HG03103 (cell line): Measurements from ENCODE around the gene PLXNA1.

Source experiments
- ATAC-seq: cut with Tn5 transposase; IDR thresholded peaks from one replicate; pipeline ENCODE4 v1.9.1; 2021; ENCODE audit warnings: low read depth; ENCODE audit not compliant: unreplicated experiment

PLXNA1 gene

DNA sequence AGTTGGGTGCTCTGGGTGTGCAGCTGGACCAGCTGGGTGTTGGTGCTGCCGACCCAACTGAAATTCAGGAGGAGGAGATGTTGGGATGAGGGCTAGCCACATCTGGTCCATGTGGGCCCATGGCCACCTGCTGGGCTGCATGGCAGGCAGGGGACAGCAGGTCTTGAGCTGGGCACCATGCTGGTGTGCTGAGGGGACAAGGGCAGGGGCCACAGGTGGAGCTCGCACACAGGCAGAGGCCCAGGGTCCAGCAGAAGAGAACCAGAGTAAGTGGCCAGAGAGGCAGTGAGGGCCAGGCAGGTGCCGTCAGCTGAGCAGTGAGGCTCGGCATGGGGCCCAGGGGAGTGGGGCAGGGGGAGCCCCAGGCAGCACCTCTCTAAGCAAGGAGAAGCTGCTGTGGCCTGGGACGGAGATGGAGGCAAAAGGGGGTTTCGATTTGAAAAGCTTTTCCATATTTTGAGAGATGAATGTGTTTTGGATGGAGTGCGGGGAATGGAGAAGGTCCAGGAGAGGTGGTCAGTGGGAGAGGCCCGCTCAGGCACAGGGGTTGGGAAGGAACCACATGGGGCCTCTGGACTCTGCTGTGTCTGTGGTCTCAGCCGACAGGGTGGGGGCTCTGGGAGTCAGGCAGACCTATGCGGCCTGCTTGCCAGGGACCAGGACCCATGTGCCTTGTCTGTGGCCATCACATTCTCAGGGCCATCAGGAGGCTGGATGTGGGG, 30.5 kb upstream of the PLXNA1 start:
- no peak for ATAC-seq

GRCh38 chr3:126952983-126953660, 29.8 kb upstream of the PLXNA1 start:
- no peak for ATAC-seq

DNA sequence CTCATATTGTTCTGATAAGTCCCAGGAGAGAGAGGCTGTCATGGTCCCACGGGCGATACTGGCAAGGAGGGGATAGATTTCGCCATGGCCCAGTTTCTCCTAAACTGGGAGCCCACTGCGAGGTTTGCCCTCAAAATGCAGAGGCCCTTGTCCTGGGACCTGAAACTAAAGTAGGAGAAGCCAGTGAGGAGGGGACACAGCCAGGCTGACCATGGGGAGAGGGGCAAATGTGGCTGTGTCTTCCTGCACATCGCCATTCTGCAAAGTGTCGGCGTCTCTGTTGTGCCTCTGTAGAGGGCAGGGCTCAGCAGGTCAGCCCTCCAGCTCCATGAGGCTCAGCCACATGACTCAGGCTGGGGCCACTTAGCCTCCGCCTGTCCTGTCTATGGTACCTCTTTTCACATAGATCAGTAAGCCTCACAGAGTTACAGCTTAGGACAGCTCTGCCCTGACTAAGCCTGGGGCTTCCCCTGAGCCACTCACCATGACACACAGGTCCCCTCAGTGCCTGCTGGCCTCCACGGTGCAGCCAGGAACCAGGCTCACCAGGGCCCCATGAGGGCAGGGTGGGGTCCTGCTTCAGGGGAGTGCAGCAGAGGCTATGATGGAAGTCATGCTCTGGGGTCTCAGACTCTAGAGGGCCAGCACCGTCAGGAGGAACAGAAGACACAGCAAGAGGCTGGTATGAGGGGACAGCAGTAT, 28.6 kb upstream of the PLXNA1 start:
- peak; percentile 34 for ATAC-seq

GRCh38 chr3:126955004-126955790, 27.7 kb upstream of the PLXNA1 start:
- ATAC-seq, result peak; percentile 61

DNA sequence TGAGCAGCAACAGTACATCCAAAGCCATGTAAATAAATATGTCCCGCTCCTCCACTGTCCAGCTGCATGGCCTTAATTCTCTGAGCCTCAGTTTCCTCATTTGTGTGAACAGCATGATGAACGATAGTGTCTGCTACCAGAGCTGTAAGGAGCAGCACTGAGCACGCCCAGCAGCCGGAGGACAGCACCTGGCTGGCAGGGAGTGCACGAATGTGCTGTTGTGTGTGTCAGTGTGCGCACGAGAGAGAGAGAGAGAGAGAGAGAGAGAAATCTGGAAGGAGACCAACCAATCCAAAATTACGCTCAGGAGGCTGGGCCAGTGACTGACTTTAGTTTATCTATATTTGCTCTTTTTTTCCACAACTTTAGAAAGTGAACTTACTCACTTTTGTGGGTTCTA, 26.6 kb upstream of the PLXNA1 start:
- ATAC-seq, result no peak

- no peak for ATAC-seq
These were observed 25.9 kb upstream of the PLXNA1 start for GRCh38 chr3:126956866-126957650.

- no peak for ATAC-seq
These were observed 24.9 kb upstream of the PLXNA1 start for GRCh38 chr3:126957776-126958637.

DNA sequence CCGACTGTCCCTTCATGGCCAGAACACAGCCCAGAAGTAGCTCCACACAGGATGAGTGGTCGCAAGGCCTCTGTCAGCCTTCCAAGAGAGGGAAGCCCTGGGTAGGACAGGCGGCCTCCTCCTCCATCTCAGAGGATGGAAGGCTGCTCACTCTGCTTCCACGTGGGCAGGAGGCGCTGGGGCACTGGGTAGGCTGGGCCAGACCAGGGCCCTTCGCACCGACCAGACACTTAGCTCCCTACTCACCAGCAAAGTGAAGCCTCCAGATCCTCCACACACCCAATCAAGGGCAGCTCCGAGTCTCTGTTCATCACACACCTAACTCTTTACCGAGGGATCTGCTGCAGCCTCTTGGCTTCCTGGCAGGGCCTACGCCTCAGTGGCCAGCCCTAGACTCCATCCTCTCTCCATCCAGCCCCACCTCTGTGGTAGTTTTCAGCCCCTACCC, 24.3 kb upstream of the PLXNA1 start:
- no peak for ATAC-seq

DNA sequence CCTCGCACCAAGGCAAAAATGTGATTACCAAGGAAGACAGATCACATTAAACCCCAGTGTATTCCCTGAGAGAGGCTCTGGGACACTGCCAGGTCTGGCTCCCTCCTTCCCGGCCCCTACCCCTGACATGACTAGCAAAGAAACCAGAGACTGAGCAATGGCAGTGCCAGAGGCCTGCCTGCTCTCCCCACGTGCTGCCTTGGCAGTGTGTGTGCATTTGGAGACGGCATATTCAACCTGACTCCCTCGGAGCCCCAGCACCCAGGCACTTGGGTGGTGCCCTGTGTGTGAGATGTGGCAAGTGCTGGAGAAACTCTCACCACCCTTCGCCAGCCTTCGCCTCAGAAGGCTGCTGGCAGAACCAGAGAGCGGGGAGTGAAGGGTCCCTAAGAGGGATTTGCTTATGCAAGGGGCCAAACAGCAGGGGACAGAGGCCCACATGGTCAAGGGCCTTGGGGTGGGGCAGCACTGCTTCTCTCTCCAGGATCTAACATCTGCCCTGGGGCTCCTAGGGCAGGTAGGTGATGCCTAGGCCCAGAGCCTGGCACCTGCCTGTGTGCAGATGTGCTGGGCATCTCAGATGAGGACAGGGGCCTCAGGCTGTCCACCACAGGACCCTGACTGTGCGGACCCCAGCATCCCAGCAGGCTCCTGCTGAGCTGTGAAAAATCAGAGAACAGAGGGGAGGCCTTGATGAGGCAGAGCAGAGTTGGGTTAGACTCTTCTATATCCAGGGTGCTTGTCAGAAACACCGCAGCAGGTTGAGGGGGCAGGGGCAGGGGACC, 23.6 kb upstream of the PLXNA1 start:
- ATAC-seq, result no peak

- no peak for ATAC-seq
These were observed 22.9 kb upstream of the PLXNA1 start for GRCh38 chr3:126959921-126960603.

DNA sequence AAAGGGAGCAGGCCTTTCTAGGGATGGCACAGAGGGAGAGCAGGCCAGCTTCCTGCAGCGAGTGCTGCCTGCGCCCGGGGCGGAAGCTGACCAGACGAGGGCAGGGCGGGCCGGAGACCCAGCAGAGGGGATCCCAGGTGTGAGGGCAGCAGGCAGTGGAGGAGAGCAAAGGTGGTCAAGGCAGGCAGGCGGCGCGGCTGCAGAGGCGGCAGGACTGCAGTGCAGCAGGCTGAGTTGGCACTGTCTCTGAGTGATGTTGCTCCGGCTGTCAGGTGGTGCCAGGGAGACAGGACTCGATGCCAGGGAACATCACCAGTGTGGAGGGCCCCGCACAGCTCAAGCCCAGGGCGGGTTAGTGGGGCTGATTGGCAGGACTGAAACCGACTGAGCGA, 22.3 kb upstream of the PLXNA1 start:
- no peak for ATAC-seq

- no peak for ATAC-seq
These were observed 21.6 kb upstream of the PLXNA1 start for GRCh38 chr3:126961191-126961790.

- no peak for ATAC-seq
These were observed 21.0 kb upstream of the PLXNA1 start for GRCh38 chr3:126961791-126962461.

- no peak for ATAC-seq
These were observed 20.2 kb upstream of the PLXNA1 start for GRCh38 chr3:126962756-126963155.

DNA sequence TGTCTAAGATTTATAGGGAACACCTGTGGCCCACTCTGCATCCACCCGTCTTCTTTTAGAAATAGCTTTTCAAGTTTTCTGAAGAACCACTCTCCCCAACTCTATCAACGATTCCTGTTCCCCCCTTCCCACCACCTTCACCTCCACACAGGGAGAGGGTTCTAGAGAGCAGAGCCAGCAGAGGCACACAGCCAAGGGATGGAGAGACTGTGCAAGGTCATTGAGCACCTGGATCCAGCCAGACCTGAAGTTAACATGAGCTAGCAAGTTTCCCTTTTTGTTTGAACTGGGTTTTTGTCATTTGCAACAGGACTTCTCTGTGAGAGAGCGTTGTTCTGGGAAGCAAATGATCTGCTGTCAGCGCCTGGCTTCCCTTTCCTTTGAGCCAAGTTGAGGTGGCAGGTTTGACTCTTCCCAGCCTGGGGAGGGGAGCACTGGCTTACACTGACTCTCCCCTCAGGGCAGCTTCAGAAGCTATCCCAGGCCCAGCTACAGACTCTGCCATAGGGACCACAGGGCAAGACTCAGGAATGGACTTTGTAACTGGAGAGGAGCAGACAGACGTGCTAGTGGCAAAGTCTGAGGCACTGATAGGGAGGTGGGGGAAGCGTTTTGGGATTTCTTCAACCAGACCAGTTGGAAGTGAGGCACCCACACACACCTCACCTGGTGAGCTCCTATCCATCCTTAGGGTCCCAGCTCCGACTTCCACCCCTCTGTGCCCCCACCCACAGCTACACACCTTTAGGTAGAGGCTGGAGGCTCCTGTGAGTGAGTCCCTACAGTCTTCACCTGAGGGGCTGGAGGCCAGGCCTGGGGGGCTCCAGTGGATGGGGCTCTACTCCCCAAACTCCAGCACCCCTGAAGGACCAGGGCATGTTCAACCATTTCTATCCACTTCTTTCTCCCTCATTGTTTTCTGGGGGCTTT, 19.4 kb upstream of the PLXNA1 start:
- ATAC-seq, result no peak

- no peak for ATAC-seq
These were observed 18.7 kb upstream of the PLXNA1 start for GRCh38 chr3:126964261-126964660.
